AG09319 (cell line): ENCODE results near the gene XRN2.
"Not testable (repeated sequence)": the region's sequence is repeated elsewhere in the genome, so short reads cannot be mapped to it uniquely, and the experiment has no call there.

ENCODE experiments used
- DNase-seq: peaks from one replicate; pipeline ENCODE4 v3.0.0-alpha.2; 2010; ENCODE audit warnings: low read depth; ENCODE audit errors: extremely low read depth
- TF ChIP-seq, protein P1 (sequence below): IDR thresholded peaks from 2 replicates; pipeline ENCODE4 v1.5.1; 2011; ENCODE audit warnings: low read depth, mild to moderate bottlenecking, inconsistent platforms, low read length, moderate library complexity

Gene XRN2

DNA sequence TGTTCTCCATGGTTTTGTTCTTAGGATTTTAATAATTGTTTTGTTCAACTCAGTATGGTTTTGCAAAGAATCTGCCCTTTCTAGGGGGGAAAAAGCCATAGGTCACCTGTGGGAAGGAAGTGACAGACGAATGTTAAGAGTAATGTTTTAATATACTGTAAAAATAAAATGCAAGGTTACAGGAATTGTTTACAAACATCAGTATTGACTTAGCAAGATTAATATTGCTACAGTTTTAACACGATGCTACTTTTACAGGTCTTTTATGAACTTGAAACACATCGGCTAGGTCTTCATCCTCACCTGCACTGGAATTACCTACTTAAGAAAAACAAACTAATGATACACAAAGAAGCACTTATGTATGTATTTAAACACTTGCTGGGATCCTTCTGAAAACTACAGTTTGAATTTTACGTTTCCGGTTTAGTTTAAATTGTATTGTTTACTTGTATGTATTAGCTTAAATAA, 95.9 kb downstream of the XRN2 start:
- TF ChIP-seq, protein P1, sequence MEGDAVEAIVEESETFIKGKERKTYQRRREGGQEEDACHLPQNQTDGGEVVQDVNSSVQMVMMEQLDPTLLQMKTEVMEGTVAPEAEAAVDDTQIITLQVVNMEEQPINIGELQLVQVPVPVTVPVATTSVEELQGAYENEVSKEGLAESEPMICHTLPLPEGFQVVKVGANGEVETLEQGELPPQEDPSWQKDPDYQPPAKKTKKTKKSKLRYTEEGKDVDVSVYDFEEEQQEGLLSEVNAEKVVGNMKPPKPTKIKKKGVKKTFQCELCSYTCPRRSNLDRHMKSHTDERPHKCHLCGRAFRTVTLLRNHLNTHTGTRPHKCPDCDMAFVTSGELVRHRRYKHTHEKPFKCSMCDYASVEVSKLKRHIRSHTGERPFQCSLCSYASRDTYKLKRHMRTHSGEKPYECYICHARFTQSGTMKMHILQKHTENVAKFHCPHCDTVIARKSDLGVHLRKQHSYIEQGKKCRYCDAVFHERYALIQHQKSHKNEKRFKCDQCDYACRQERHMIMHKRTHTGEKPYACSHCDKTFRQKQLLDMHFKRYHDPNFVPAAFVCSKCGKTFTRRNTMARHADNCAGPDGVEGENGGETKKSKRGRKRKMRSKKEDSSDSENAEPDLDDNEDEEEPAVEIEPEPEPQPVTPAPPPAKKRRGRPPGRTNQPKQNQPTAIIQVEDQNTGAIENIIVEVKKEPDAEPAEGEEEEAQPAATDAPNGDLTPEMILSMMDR: no peak
- no peak for DNase-seq

- TF ChIP-seq, protein P1: no peak
- DNase-seq: no peak
These were observed 108.6 kb downstream of the XRN2 start for GRCh38 chr20:21411725-21412124.

DNA sequence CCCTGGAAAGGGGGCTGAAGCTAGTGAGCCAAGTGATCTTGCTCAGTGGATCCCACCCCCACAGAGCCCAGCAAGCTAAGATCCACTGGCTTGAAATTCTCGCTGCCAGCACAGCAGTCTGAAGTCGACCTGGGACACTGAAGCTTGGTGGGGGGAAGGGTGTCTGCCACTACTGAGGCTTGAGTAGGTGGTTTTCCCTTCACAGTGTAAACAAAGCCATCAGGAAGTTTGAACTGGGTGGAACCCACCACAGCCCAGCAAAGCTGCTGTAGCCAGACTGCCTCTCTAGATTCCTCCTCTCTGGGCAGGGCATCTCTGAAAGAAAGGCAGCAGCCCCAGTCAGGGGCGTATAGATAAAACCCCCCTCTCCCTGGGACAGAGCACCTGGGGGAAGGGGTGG, 110.9 kb downstream of the XRN2 start:
- not testable (repeated sequence) for DNase-seq

DNA sequence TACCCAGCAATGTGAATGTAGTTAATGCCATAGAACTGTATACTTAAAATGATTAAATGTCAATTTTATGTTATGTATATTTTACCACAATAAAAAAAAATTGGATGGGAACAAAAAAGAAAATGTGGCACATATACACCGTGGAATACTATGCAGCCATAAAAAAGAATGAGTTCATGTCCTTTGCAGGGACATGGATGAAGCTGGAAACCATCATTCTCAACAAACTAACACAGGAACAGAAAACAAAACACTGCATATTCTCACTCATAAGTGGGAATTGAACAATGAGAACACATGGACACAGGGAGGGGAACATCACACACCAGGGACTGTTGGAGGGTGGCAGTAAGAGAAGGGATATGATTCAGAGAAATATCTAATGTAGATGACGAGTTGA, 116.0 kb downstream of the XRN2 start:
- DNase-seq: not testable (repeated sequence)

- TF ChIP-seq, protein P1: no peak
- no peak for DNase-seq
These were observed 118.6 kb downstream of the XRN2 start for GRCh38 chr20:21421601-21422236.

DNA sequence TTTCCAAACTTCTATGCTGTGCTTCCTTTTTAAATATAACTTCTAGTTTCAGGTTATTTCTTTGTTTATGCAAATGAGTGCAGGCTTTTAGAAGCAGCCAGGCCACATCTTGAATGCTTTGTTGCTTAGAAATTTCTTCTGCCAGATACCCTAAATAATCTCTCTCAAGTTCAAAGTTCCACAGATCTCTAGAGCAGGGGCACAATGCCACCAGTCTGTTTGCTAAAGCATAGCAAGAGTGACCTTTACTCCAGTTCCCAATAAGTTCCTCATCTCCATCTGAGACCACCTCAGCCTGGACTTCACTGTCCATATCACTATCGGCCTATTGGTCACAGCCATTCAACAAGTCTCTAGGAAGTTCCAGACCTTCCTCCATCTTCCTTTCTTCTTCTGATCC, 120.6 kb downstream of the XRN2 start:
- DNase-seq: not testable (repeated sequence)

DNA sequence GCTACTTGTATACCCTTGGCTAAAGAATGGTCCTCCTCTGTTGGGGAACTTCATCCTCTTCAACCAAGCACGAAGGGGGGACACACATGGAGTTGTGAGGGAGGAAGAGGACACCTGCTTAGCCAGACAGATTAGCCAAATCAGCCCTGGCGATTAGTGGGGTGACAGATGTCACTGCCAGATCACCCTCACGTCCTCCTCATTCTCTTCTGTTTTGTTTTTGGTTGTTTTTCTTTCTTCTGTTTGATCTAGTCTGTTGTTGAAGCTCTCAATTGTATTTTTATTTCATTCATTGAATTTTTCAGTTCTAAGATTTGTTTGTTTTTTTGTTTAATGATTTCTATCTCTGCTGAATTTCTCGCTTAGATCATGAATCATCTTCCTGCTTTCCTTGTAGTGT, 121.7 kb downstream of the XRN2 start:
- DNase-seq: no peak
- TF ChIP-seq, protein P1: no peak

DNA sequence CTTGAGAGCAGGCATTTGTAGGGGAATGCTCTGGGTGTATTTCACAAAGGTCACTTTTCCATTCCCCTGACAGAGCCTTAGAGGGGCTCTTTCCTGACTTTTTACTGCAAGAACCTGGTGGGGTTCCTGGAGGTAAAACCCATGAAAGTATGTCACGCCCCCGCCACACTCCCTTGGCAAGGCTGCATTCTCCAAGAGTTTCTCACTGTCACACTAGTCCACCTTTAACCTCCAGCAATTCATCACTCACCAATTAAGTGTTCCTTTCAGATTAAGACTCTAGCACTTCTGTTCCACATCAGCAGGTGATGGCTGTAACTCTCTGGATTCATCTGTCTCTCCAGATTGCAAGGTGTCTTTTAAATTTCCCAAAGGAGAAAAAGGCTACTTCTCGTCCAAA, 126.9 kb downstream of the XRN2 start:
- TF ChIP-seq, protein P1: no peak
- no peak for DNase-seq

DNA sequence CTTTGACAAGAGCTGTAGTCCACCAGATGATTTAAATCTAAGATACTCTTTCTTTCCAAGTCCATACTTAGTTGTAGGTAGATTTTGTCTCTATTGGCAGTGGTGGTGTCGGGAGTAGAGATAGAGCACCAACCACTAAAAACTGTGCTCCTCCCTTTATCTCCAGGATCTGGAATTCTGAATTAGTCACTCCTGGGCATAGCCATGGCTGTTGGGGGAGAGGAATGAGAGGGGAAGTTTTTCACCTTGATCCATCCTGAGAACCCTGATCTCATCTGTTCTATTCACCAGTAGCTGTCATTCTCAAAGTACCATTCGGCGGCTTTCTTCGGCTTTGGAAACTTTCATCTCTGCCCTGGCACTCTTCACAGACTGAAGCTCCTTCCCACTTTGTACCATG, 129.8 kb downstream of the XRN2 start:
- TF ChIP-seq, protein P1: no peak
- no peak for DNase-seq
